ENCODE results near the gene ZBTB1. TPM values are rescaled to one million over a fixed set of nuclear protein-coding genes. Genes with fewer than 3 reads are reported as not detected.

Gene ZBTB1
- total RNA-seq, 1 donor from 2014 or later, result 53.3 TPM

- peaks cover 34% of the 10 kb centered on the region for H3K4me1 Mint-ChIP-seq
- peaks cover 21% of the 10 kb centered on the region for H3K4me1 ChIP-seq
- peak overlapping the region; percentile 59 for H3K9ac ChIP-seq
- H2AFZ ChIP-seq (replicated peaks), result no peak overlapping the region
- H3F3A ChIP-seq (ENCODE audit: low read depth), result peaks cover 31% of the 10 kb centered on the region
- H3K4me3 ChIP-seq, result peak overlapping the region; percentile 80
- H3K27me3 Mint-ChIP-seq (ENCODE audit: insufficient read depth, low read depth), result peaks cover 2% of the 10 kb centered on the region
- peaks cover 5% of the 10 kb centered on the region for H3K36me3 Mint-ChIP-seq
- H3K9me3 ChIP-seq (ENCODE audit: low read depth), result no peaks in the 10 kb centered on the region
- H4K20me1 ChIP-seq (ENCODE audit: low read depth), result peaks cover 21% of the 10 kb centered on the region
- no peak overlapping the region for H3K27ac Mint-ChIP-seq
- H3K27me3 ChIP-seq, result no peaks in the 10 kb centered on the region
- TF ChIP-seq EZH2phosphoT487 (IDR thresholded peaks at IDR 0.05), result no peak
- H3K27ac ChIP-seq, result no peak overlapping the region
- peak overlapping the region; percentile 94 for H3K4me3 Mint-ChIP-seq
- H3K4me2 ChIP-seq, result peak overlapping the region; percentile 89
- H3K79me2 ChIP-seq (ENCODE audit: low read depth), result peaks cover 81% of the 10 kb centered on the region
- H3K9me3 Mint-ChIP-seq, result no peaks in the 10 kb centered on the region
- no peaks in the 10 kb centered on the region for H3K36me3 ChIP-seq
- DNase-seq (ENCODE audit: low spot score), result no peak
These were observed 2.1 kb upstream of the ZBTB1 start for GRCh38 chr14:64502456-64502855.

GRCh38 chr14:64502887-64503433 is 1.6 kb upstream of the ZBTB1 start:
- peak overlapping the region; percentile 80 for H3K4me3 ChIP-seq
- H2AFZ ChIP-seq (replicated peaks), result peak overlapping the region; percentile 59
- peak; percentile 50 for DNase-seq (ENCODE audit: low spot score)
- peaks cover 34% of the 10 kb centered on the region for H3K4me1 Mint-ChIP-seq
- peak overlapping the region; percentile 94 for H3K4me3 Mint-ChIP-seq
- TF ChIP-seq EZH2 (IDR thresholded peaks at IDR 0.05) (no peak), EZH2phosphoT487 (IDR thresholded peaks at IDR 0.05) (no peak), CTCF (IDR thresholded peaks at IDR 0.05) (no peak)
- H3K27me3 Mint-ChIP-seq (ENCODE audit: insufficient read depth, low read depth), result peaks cover 2% of the 10 kb centered on the region
- peak overlapping the region; percentile 99 for H3K27ac ChIP-seq
- H4K20me1 ChIP-seq (ENCODE audit: low read depth), result peaks cover 24% of the 10 kb centered on the region
- H3K9me3 Mint-ChIP-seq, result no peaks in the 10 kb centered on the region
- H3K9ac ChIP-seq, result peak overlapping the region; percentile 59
- H3K27me3 ChIP-seq, result no peaks in the 10 kb centered on the region
- H3K4me1 ChIP-seq, result peaks cover 26% of the 10 kb centered on the region
- peaks cover 81% of the 10 kb centered on the region for H3K79me2 ChIP-seq (ENCODE audit: low read depth)
- no peaks in the 10 kb centered on the region for H3K9me3 ChIP-seq (ENCODE audit: low read depth)
- peak overlapping the region; percentile 81 for H3K27ac Mint-ChIP-seq
- no peaks in the 10 kb centered on the region for H3K36me3 ChIP-seq
- H3F3A ChIP-seq (ENCODE audit: low read depth), result peaks cover 31% of the 10 kb centered on the region
- peaks cover 5% of the 10 kb centered on the region for H3K36me3 Mint-ChIP-seq
- peak overlapping the region; percentile 89 for H3K4me2 ChIP-seq

- peaks cover 84% of the 10 kb centered on the region for H3K79me2 ChIP-seq (ENCODE audit: low read depth)
- peak within 1 kb of the TSS; percentile 64 for H2AFZ ChIP-seq (replicated peaks)
- Mint-ChIP-seq H3K36me3 (peaks cover 5% of the 10 kb centered on the region), H3K4me1 (peaks cover 36% of the 10 kb centered on the region), H3K9me3 (no peaks in the 10 kb centered on the region), H3K27ac (peak within 1 kb of the TSS; percentile 98), H3K4me3 (peak within 1 kb of the TSS; percentile 94), H3K27me3 (ENCODE audit: insufficient read depth, low read depth) (peaks cover 2% of the 10 kb centered on the region)
- H3K27me3 ChIP-seq, result no peaks in the 10 kb centered on the region
- H4K20me1 ChIP-seq (ENCODE audit: low read depth), result peaks cover 29% of the 10 kb centered on the region
- TF ChIP-seq CTCF (IDR thresholded peaks at IDR 0.05) (no peak), EZH2phosphoT487 (IDR thresholded peaks at IDR 0.05) (no peak), EZH2 (IDR thresholded peaks at IDR 0.05) (no peak)
- H3K9me3 ChIP-seq (ENCODE audit: low read depth), result no peaks in the 10 kb centered on the region
- H3K4me2 ChIP-seq, result peak within 1 kb of the TSS; percentile 89
- H3K27ac ChIP-seq, result peak within 1 kb of the TSS; percentile 99
- DNase-seq (ENCODE audit: low spot score), result peak; percentile 96
- H3F3A ChIP-seq (ENCODE audit: low read depth), result peaks cover 31% of the 10 kb centered on the region
- no peaks in the 10 kb centered on the region for H3K36me3 ChIP-seq
- H3K4me3 ChIP-seq, result peak within 1 kb of the TSS; percentile 80
- peaks cover 33% of the 10 kb centered on the region for H3K4me1 ChIP-seq
- peak within 1 kb of the TSS; percentile 85 for H3K9ac ChIP-seq
These were observed 898 bp upstream of the ZBTB1 start, which contains the start of gene ZBTB25 for GRCh38 chr14:64503434-64504309. ZBTB25 (minus strand) TSS chr14:64503838; CDS start chr14:64490533, 13,305 bp downstream.
